C1 segment of cervical spinal cord (tissue), 14 donors: ENCODE results near the gene ZMIZ1.

ENCODE experiments used
- DNase-seq, 14 donors: peaks; one replicate each; lab custom pipeline; 2025; lab: John Stamatoyannopoulos, UW

ZMIZ1 gene

GRCh38 chr10:79305988-79306387, 237.2 kb downstream of the ZMIZ1 start:
- no peak for DNase-seq

- DNase-seq = no peak
These were observed 238.0 kb downstream of the ZMIZ1 start for GRCh38 chr10:79306644-79307220.

GRCh38 chr10:79308016-79308415, 239.2 kb downstream of the ZMIZ1 start:
- no peak for DNase-seq

- DNase-seq = no peak
These were observed 240.4 kb downstream of the ZMIZ1 start for GRCh38 chr10:79308969-79309665.

GRCh38 chr10:79310200-79310865, 241.6 kb downstream of the ZMIZ1 start:
- DNase-seq = no peak

- no peak for DNase-seq
These were observed 242.3 kb downstream of the ZMIZ1 start for GRCh38 chr10:79310911-79311573.

- DNase-seq = peak in 3 of 14 donors; percentile 31 to 63 (median 48)
These were observed 243.0 kb downstream of the ZMIZ1 start for GRCh38 chr10:79311581-79312407.

- DNase-seq = no peak
These were observed 243.9 kb downstream of the ZMIZ1 start for GRCh38 chr10:79312601-79313187.

- no peak for DNase-seq
These were observed 244.6 kb downstream of the ZMIZ1 start for GRCh38 chr10:79313320-79313719.

GRCh38 chr10:79313911-79314439, 245.2 kb downstream of the ZMIZ1 start:
- no peak for DNase-seq

- DNase-seq = peak in 1 of 14 donors; percentile 57
These were observed 246.2 kb downstream of the ZMIZ1 start for GRCh38 chr10:79314761-79315601.

GRCh38 chr10:79315602-79315920, 246.8 kb downstream of the ZMIZ1 start:
- DNase-seq = no peak

- DNase-seq = no peak
These were observed 248.1 kb downstream of the ZMIZ1 start for GRCh38 chr10:79316671-79317431.

- no peak for DNase-seq
These were observed 249.6 kb downstream of the ZMIZ1 start for GRCh38 chr10:79318369-79318768.

GRCh38 chr10:79319115-79319771, 250.5 kb downstream of the ZMIZ1 start:
- no peak for DNase-seq

- peak in 1 of 14 donors; percentile 60 for DNase-seq
These were observed 251.6 kb downstream of the ZMIZ1 start for GRCh38 chr10:79320316-79320715.

GRCh38 chr10:79320820-79321493, 252.2 kb downstream of the ZMIZ1 start:
- DNase-seq = peak in 1 of 14 donors; percentile 66

GRCh38 chr10:79321494-79321882, 252.7 kb downstream of the ZMIZ1 start:
- no peak for DNase-seq
